GM20000 (cell line): ENCODE data around the gene TDO2.

Experiments used
- DNase-seq: peaks from one replicate; pipeline ENCODE4 v3.0.0; 2012; ENCODE audit warnings: low spot score
- TF ChIP-seq, protein P1 (sequence below): IDR thresholded peaks from 2 replicates; pipeline ENCODE4 v1.5.1; 2012; ENCODE audit warnings: mild to moderate bottlenecking, control low read depth; ENCODE audit errors: extremely low read depth, missing control alignments

The TDO2 gene

GRCh38 chr4:155943605-155944291 lies 40.3 kb downstream of the TDO2 start:
- TF ChIP-seq, protein P1, sequence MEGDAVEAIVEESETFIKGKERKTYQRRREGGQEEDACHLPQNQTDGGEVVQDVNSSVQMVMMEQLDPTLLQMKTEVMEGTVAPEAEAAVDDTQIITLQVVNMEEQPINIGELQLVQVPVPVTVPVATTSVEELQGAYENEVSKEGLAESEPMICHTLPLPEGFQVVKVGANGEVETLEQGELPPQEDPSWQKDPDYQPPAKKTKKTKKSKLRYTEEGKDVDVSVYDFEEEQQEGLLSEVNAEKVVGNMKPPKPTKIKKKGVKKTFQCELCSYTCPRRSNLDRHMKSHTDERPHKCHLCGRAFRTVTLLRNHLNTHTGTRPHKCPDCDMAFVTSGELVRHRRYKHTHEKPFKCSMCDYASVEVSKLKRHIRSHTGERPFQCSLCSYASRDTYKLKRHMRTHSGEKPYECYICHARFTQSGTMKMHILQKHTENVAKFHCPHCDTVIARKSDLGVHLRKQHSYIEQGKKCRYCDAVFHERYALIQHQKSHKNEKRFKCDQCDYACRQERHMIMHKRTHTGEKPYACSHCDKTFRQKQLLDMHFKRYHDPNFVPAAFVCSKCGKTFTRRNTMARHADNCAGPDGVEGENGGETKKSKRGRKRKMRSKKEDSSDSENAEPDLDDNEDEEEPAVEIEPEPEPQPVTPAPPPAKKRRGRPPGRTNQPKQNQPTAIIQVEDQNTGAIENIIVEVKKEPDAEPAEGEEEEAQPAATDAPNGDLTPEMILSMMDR: no peak
- DNase-seq: no peak

DNA sequence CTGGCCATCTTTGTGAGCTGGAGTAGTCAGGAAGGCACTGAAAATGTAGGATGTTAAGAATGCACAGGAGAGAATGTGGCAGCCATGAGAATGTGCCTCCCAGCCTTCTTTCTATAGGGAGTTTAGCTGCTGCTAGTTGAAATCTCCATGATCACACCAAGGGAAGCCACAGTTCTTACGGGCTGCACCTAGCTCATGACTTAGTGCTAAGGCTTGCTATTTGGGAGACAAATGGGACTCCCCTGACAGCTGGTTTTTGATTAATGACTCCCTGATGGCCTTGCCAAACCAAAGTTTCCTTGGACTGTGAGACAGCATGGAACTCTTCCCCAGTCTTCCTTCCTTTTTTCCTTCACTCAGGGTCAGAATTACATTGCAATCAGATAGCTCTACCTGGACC lies 41.0 kb downstream of the TDO2 start:
- TF ChIP-seq, protein P1: no peak
- DNase-seq: no peak

- no peak for DNase-seq
- TF ChIP-seq, protein P1: no peak
Observed at GRCh38 chr4:155946486-155946885, 43.0 kb downstream of the TDO2 start.

- DNase-seq: no peak
- TF ChIP-seq, protein P1: no peak
Observed at GRCh38 chr4:155948541-155948940, 45.0 kb downstream of the TDO2 start.

DNA sequence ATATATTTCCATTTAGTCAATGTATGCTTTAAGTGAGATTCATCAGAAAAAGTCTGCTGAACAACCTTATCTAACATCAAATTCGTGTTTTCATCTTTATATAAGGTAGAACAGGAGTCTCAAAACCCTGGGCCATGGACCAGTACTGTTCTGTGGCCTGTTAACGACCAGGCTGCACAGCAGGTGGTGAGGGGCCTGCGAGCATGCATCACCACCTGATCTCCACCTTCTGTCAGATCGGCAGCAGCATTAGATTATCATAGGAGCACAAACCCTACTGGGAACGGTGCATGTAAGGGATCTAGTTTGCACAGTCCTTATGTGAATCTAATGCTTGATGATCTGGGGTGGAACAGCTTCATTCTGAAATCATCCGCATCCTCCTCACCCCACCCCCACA lies 47.0 kb downstream of the TDO2 start:
- TF ChIP-seq, protein P1: no peak
- DNase-seq: no peak

DNA sequence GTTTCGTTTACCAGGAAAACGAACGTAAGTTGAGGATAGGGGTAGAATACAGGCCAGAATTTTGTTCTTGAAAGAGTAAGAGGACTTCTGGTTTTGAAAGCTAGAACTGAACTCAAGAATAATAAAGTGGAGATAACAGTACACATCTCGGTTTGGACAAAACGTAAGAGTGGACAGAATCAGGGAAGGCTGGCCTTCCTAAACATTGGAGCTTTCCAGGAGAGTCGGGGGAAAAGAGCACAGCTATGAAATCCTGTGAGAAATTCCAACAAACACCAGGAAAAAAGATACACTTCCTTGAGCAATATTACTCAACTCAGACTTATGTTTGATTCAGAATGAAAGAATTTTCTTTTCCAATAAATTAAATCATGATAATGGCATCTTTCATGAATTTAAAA lies 49.0 kb downstream of the TDO2 start:
- TF ChIP-seq, protein P1: no peak
- no peak for DNase-seq

GRCh38 chr4:155953151-155954117 lies 49.9 kb downstream of the TDO2 start, which contains the start of gene CTSO:
CTSO (minus strand) TSS chr4:155953866; CDS start chr4:155953847, 19 bp downstream.
- DNase-seq: peak; percentile 83
- TF ChIP-seq, protein P1: peak; percentile 49
